Gastroesophageal sphincter (tissue), 3 donors: ENCODE results near the gene SMKR1.

Source experiments
- CTCF ChIP-seq, 4 experiments: fragments of 200-600 bp in 2 of 4; fragments of 450-650 bp in 2 of 4; sonication (generic) in 1 of 4; IDR thresholded peaks; one replicate each; pipeline ENCODE4 v1.5.1; 2017 to 2019; ENCODE audit warnings: antibody characterized with exemption in 4 of 4, mild to moderate bottlenecking in 2 of 4, moderate library complexity in 2 of 4
- POLR2AphosphoS5 ChIP-seq: sonication (generic); formaldehyde crosslinking; IDR thresholded peaks from one replicate; pipeline ENCODE4 v1.6.1; 2017; ENCODE audit warnings: antibody characterized with exemption

- TF ChIP-seq CTCF (IDR thresholded peaks at IDR 0.05) (no peak), POLR2AphosphoS5 (no peak)
These were observed 9.9 kb downstream of the SMKR1 start for GRCh38 chr7:129512192-129512591.
